NOMO-1 treated with DMSO at 0.1 percent for 48 hours (cell line): ENCODE data around the gene METTL21C.

ENCODE experiments used
- DNase-seq: peaks from one replicate; lab custom pipeline; 2025; ENCODE audit not compliant: unreplicated experiment; lab: John Stamatoyannopoulos, UW

Gene METTL21C

DNA sequence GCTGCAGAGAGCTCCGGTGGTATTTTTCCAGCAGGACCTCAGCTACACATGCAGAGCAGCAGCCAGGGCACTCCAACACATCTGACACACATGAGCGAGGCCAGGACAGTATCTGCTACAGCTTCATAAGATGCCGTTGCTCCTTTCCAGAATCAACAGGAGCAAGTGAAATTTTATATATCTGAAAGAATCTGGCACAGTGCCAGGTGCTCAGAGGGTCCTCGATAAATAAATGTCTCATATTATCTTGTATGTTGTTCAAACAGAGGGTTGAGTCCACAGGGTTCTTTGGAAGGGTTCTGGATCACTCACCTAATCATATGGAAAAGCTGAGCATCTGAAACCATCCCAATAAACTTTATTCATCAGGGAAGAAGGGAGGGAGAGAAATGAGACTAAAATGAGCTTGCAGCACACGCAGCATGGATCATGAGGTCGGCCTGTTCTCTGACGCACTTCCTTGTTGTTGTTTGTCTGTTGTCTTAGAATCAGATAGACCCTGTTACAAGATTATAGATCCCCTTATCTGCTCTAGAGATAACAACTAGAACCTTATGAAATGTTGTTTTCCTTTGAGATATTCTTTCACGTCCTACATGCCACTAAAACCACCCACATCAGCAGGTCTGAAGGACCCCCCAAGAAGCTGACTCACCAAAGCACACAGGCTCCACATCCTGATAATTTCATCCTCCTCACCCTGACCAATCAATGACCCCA is 3.2 kb upstream of the METTL21C start:
- no peak for DNase-seq

DNA sequence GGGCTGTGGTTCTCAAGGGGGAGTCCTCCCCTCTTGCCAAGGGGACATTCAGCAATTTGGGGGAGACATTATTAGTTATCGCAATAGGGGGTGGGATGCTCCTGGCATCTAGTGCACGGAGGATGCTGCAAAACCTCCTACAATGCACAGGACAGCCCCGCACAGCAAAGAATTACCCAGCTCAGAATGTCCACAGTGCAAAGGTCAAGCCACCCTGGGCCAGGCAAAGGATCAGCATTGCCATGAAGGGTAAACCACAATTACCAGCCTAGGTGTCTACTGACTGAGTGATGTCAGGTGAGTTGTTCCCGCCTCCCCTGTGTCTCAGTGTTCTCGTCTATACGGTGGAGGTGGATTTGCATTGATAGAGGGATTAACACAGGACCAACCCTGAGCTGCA is 2.4 kb upstream of the METTL21C start:
- DNase-seq = no peak

DNA sequence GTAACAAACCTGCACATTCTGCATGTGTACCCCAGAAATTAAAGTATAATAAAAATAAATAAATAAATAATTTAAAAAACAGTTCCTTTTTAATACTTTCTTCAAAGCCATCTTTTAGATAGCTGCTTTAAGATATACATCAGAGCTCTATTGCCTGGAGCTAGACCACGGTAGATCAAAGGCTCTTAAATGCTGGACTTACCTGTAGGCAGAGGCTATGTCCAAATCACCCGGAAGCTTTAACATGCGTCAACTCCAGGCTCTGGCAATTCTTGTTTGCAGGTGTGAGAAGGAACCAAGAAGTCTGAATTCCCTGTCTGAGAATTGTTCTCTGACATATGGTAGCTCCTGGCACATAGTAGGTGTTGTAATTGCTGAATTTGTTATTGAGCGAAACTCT is 1.6 kb upstream of the METTL21C start:
- no peak for DNase-seq

DNA sequence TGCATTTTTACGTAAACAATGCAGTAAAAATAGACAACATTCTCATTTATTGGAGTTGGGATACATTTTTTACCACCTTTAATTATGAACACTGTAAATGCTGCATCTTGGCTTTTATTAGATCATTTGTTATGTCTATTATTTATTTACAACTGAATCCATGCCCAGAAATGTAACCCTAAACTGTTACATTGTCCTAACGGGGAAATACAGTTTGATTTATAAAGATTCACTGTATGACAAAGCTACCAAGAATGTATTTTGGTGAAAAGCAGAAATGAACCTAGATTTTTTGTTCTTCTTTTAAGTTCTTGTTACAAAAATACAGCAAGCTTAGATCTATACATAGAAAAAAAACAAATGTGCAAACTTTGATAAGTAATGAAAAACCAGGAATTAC is 1.1 kb downstream of the METTL21C start:
- DNase-seq = peak; percentile 14

DNA sequence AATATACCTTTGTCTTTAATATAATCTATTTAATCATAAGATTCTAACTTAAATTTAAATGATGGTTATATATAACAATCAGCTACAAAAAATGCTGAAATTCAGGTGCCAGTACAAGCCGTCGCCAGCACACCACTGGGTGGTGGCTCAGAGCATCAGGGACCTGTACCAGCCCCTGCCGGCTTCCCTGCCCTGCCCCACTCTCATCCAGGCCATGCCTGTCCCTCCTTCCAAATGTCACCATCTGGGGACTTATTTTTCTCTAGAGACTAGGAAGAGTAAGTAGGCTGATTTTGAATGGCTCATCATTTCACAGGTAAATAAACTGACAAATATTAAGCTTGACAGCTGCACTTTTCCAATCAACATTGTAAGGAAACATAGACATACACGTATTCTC is 1.6 kb downstream of the METTL21C start:
- no peak for DNase-seq

DNA sequence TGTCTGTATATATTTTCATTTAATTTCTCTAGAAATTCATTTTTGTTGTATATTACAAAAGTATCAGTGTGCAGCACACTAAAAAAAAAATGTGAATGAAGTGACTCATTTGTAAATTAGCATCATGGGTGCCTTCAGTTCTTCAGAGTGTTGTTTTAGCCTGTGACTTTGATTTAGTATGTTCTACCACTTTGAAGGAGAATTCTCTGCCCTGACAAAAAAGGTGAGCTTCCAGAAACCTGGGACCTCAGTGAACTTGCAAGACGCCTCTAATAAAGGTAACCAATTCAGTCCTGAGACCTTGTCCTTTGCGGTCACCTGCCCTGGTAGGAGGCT is 2.4 kb downstream of the METTL21C start:
- no peak for DNase-seq

DNA sequence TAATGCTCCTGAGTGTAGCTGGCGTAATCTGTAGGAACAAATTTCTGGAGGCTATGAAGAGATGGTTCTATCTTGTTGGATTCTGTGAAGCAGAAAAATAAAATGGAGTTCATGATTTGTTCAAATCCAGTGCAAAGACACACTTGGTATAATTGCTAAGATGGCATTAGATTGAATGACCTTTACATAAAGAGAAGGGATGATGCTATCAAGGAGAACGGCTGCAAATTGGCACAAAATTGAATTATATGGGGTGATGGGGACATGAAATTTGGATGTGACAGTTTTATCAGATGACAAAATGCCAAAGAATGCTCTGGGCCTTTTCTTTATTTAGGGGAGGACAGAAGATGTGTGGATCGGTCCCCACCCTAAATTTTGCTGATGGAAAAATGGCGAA is 4.0 kb downstream of the METTL21C start:
- no peak for DNase-seq

DNA sequence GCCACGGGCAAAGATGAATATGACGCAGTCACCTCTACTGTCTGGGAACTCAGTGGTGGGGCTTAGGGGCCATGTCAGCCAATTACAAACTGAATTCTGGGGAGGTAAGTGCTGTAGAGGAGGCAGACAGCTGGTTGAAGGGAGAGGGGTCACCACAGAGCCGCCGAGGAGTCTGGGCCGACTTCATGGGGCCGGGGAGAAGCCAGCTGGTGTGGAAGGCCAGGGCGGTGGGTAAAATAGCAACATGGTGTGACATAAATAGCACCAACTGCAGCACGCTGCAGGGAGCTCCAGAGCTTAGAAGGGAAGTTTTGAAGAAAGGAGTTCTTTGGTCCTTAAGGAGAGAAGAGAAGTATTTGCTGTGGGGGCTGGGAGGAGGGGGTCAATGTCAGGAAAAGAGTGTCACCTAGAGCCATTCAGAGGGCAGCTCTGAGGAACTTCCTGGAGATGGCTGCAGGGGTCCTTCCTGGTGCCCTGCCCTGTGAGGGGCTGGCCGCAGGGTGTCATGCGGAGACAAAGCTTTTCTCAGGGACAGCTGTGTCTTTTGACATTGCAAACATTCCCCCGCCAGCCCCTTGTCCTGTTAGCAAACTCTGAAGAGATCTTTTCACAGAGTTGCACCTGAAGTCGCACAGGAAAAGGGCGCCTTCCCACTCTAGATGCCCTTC is 6.4 kb downstream of the METTL21C start:
- DNase-seq = no peak

DNA sequence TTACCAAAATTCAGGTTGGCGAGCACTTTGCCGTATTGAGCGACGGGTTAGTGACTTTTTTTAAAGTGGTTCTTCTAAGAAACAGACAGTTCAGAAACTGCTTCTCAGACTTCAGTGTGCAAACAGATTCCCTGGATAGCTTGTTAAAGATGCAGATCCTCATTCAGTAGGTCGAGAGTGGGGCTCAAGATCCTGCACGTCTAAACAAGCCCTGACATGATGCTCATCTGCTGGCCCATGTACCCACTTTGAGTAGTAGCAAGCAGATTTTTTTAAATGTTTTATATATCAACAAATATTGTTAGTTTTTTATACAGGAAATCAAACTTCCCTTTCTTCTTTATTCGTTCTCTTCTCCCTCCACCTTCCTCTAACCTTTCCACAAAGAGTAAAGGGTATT is 7.3 kb downstream of the METTL21C start:
- DNase-seq = no peak

DNA sequence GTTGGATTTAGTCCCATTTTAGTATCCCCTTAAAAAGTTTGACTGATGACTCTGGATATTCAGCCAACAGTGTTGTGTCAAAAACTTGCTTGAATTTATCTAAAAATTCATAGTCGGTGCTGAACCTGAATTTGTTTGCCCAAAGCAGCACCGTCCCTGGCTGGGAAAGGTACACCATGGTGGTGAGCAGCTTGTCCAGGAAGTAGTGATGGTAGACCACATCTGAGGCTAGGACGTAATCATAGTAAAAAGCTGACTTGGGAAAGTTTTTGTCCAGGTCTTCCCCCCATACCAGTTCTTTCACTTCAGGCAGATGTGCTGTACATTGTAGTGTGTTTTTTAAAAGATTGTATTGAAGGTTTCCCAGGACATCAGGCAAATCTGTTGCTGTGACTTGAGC is 8.8 kb downstream of the METTL21C start:
- no peak for DNase-seq

DNA sequence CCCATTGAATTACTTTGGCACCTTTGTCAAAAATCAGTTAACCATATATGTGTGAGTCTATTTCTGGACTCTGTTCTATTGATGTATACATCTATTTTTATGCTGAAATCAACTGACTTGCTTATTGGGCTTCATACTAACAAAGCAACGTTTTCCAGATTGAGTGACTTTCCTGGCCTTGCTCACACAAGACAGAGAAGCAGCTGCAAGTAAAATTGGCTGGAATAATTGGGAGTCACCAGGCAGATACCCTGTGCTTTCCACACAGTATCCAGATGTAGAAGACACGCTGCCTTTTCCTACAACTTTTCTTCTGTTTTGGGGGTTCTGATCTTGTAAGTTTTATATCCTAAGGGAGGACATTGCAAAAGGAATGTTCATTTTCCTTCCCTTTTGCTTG is 11.2 kb downstream of the METTL21C start:
- DNase-seq = no peak

DNA sequence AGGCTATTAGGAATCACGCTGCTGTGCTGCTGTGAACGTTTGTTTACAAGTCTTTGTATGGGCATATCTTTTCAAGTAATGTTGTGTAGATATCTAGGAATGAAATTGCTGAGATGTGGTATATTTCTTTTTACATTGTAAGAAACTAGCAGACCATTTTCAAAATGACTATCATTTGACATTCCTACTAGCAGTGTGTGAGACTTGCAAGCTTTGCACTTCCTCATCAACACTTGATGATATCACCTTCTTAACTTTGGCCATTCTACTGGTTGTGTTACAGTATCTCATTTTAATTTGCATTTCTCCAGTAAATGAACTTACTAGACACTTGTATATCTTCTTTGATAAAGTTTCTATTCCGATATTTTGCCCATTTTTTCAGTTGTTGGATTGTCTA is 12.1 kb downstream of the METTL21C start:
- no peak for DNase-seq

DNA sequence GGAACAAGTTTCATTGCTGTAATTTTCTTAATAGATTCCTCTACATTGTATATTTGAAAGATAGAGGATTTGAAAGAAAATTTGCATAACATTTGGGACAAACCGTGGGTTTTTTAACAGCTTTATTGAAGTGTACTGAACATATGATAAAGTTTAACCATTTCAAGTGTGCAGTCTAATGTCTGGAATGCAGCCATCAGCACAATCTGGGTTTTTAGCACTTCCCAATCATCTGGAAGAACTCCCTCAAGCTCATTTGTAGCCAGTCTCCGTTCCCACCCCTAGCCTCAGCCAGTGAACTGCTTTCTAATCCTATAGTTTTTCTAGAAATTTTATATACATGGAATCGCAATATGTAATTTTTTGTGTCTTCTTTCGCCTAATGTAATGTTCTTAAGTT is 12.6 kb downstream of the METTL21C start:
- DNase-seq = no peak

DNA sequence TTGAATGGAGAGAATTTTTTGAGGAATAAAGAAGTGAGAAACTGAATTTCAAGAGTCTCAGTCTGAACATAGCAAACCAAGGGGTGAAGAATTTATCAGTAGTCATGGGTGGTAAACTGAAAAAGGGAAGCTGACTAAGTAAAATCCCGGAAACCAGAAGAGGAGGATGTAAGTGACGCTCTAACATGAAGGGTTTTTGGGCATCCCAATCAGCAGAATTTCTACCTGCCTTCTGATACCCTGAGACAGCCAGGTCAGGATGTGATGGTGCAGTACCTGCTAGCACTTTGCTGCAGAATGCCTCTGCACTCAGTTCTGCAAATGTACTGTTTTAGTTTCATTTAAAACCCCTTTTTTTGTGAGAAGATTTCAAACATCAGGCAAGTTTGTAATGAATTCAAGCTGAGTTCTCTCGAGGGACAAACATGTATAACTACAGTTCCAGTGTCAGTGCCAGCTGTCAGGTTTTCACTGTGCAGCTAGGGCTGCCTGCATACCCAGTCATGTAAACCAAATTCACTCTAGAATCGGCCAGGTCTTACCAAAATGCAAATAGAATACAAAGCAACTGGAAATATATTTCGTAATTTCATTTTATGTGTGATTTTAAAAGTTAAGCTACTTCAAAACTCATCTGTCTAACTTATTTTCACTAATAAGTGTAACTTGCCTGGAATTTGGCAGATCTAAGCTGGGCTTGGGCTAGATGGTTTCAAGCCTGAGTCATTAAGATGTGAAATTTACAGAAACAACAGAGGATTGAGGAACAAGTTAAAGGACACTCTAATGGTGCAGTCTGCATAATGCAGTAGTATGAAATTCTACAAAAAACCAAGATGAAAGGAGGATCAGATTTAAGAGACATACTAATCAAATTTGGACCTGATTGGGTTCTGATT is 13.8 kb downstream of the METTL21C start:
- DNase-seq = peak; percentile 78

DNA sequence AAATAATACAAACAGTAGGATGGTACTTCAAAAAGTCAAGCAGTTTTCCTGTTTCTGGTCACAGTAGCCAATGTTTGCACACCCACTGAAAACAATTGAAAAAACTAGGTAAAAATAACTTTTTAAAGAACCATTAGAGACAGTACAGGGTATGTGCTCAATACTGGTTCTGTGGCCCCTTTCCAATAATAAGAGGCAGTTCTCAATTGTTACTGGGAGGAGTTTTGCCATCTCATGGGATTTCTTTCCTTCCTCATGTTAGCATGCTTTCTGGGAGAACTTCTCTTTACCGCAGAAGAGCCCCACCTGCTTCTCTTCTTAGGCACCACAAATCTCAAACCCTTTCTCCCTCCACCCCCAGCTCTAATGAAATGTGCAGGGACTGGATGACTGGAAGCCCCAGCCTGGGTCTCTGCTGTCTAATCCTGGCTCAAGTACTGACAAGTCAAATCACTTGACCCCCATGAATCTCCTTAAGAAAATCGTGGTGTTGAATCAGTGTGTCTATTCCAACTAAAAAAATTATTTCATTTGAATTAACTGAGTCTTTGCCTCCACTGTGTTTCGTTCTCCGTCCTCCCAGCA is 14.6 kb downstream of the METTL21C start:
- no peak for DNase-seq

DNA sequence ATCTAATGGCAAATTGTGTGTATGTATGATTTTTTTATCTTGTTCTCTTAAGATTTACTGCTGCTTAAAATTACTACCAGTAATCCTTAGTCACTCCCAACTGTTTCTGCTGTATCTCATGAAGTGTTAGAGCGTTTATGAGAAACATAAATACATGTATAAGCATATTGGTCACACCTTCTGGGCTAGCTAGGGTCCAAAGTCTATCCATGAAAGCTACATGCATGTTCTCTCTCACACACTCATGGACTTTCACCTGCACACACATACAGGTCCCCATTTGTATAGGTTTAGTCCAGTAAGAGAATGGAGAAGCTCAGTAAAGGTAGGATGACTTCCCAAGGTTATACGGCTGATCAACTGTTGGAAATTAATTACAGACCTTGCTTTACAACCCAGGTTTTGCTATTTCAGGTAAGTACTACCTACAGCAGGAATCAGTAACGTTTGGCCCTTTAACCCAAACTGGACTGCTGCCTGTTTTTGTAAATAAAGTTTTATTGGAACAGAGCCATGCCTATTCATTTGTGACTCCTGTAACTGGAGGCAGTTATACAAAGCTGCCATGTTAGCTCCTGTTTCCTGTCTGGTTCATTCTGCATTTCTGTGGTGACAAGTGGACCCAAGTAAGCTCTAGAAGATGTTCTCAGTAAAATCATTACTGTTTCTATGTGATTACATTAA is 15.3 kb downstream of the METTL21C start:
- DNase-seq = no peak

DNA sequence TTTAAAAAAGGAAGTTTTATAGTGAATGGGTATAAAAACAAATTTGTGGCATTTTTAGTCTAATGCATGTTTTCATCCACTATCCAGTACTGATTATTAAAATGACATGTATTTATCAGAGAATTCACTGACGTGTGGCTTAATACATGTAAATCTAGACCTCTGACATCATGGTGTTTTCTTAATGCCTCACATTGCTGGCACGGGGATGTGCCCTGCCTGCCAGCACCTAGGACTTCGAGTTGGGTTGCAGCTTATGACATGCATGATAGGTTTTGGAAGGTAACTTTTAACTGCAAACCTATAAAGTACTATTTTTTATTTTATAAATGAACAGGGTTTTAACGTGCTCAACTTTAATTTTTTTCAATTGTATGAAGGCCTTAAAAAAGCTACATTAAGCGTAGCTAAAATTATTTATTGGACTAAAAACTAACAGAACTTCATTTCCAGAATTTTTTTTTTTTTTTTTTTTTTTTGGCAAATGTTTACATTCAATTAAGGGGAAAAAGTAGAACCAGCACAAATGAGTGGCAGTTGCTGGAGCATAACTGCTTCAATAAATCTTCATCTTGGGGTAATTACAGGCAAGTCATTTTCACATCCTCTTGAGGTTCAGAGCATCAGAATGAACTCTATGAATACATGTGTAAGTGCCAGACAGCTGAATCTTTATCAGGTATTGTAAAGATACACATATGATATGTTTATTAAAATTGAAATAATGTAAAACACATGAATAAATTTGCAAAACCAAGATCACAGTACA is 16.3 kb downstream of the METTL21C start:
- peak; percentile 70 for DNase-seq

DNA sequence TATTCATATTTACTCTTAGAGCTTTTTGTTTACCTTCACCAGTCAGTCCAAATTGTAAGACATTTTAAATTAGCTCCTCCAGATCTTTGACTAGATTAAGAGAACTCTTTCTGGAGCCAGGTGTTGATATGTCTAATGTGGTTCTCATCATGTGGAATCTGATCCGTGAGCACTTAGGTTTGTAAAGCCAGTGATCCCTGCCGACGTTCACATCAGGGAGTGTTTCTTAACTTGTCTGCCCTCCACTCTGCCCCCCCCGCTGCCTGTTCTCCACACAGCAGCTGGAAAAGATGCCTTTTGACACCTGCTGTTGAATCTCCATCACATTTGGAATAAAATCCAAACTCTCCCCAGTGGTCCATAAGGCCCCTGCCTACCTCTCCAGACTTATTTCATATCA is 17.7 kb downstream of the METTL21C start:
- DNase-seq = no peak

DNA sequence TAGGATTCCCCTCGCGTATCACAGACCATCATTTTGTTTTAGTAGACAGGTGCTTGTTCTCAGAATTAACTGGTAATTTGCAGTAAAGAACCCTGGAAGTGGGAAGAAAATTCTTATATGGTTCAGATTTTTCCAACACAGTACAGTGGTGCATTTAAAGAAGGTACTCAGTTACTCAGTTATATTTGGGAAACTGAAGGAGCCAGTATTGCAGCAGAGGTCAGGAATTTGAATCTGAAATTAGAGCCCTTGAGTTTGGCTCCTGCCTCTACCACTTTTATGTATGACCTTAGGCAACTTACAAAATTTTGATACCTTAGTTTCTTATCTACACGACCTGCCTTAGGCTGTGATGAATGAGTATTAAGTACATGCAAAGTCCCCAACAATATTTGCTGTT is 19.7 kb downstream of the METTL21C start:
- no peak for DNase-seq

DNA sequence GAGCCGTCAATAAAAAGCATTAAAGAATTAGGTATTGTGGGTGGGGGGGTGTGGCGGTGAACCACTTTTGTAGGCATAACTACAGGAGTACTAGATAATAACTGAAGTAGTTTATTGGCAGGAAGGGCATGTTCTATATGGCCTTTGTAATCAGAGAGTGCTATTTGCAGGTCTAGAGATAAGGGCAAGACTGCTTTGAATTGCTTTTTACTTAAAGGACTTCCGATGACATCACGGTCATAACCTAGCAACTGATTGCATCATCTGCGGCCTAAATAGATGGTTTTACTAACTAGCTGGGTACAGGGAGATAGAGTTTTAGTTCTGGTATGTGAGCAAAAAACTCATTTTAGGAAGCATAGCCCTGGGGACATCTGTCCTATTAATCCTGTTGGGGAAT is 24.7 kb downstream of the METTL21C start:
- no peak for DNase-seq
